A549 (cell line): Measurements from ENCODE around the gene PAIP2. TPM values are rescaled to one million over a fixed set of nuclear protein-coding genes. Genes with fewer than 3 reads are reported as not detected.
"Not testable (repeated sequence)": the region's sequence is repeated elsewhere in the genome, so short reads cannot be mapped to it uniquely, and the experiment has no call there.

Experiments
- ATAC-seq, 2 experiments: fragments of 200-7000 bp in 1 of 2; fragments of >200 bp in 1 of 2; cut with Nextera tagmentation in 1 of 2; cut with Tn5 transposase in 1 of 2; 3 replicates each; pipeline versions ENCODE4 v1.8.0 to v1.9.1; 2018 to 2020; ENCODE audit warnings: mild to moderate bottlenecking in 1 of 2, moderate library complexity in 1 of 2
- CTCF ChIA-PET: fragments of 300-600 bp; sonication (Branson Sonifier 250); formaldehyde crosslinking; extraction: SDS; loops from one replicate; lab custom pipeline; 2021; ENCODE audit warnings: antibody characterized with exemption, inconsistent platforms; lab: Yijun Ruan, JAX
- POLR2A ChIA-PET: fragments of 350-600 bp; formaldehyde crosslinking; extraction: SDS; loops from one replicate; lab custom pipeline; 2021; ENCODE audit warnings: antibody characterized with exemption, inconsistent platforms; lab: Yijun Ruan, JAX
- DNase-seq, 2 experiments: peaks; one replicate each; pipeline versions ENCODE4 v3.0.0 to v3.0.0-alpha.2; 2011 to 2016; ENCODE audit warnings: low read depth in 1 of 2, low spot score in 1 of 2
- FAIRE-seq: peaks from 2 replicates; lab custom pipeline; 2011; peaks lifted over from hg19 to GRCh38; lab: Jason Lieb, UNC
- H3K27ac ChIP-seq, 2 experiments: fragments of >200 bp; sonication (Bioruptor Twin); formaldehyde crosslinking; 3 replicates each; pipeline ENCODE4 v1.5.1; 2016 to 2017
- H3K4me1 ChIP-seq: fragments of >200 bp; sonication (Bioruptor Twin); formaldehyde crosslinking; 3 replicates; pipeline ENCODE4 v1.6.1; 2016
- H3K4me2 ChIP-seq: fragments of >200 bp; sonication (Bioruptor Twin); formaldehyde crosslinking; 3 replicates; pipeline ENCODE4 v1.6.1; 2016
- H3K4me3 ChIP-seq: fragments of >200 bp; sonication (Bioruptor Twin); formaldehyde crosslinking; 3 replicates; pipeline ENCODE4 v1.5.1; 2016
- H3K9me3 ChIP-seq: fragments of >200 bp; sonication (Bioruptor Twin); formaldehyde crosslinking; 3 replicates; pipeline ENCODE4 v1.6.1; 2016
- CEBPB ChIP-seq, 2 experiments: fragments of >200 bp in 1 of 2; sonication (Bioruptor Twin) in 1 of 2; formaldehyde crosslinking in 1 of 2; IDR thresholded peaks; 2 replicates each; pipeline ENCODE4 v1.6.1; 2012 to 2016
- CHD4 ChIP-seq: fragments of 200-600 bp; sonication (generic); IDR thresholded peaks from 2 replicates; pipeline ENCODE4 v1.6.1; 2016; ENCODE audit warnings: antibody characterized with exemption, mild to moderate bottlenecking, borderline replicate concordance
- EHF ChIP-seq: fragments of 250-450 bp; sonication (Bioruptor Pico); IDR thresholded peaks from 2 replicates; pipeline ENCODE4 v1.5.0; 2020; ENCODE audit warnings: mild to moderate bottlenecking
- FOSL2 ChIP-seq, 2 experiments: fragments of 450-650 bp in 1 of 2; fragments of >200 bp in 1 of 2; sonication (Bioruptor Twin) in 1 of 2; formaldehyde crosslinking; IDR thresholded peaks; 2 replicates each; pipeline versions ENCODE4 v1.5.0 to v1.6.1; 2016 to 2020; ENCODE audit warnings: mild to moderate bottlenecking in 1 of 2, moderate library complexity in 1 of 2
- GATA3 ChIP-seq: IDR thresholded peaks from 2 replicates; pipeline ENCODE4 v1.6.1; 2012; ENCODE audit warnings: borderline replicate concordance
- HOXB13 ChIP-seq: fragments of 250-450 bp; sonication (Bioruptor Pico); IDR thresholded peaks from 2 replicates; pipeline ENCODE4 v1.5.0; 2020; ENCODE audit warnings: low read depth, mild to moderate bottlenecking, moderate library complexity
- KDM5A ChIP-seq: fragments of 200-600 bp; sonication (generic); IDR thresholded peaks from 2 replicates; pipeline ENCODE4 v1.6.1; 2016; ENCODE audit warnings: antibody characterized with exemption, mild to moderate bottlenecking
- NR3C1 ChIP-seq: fragments of >200 bp; sonication (Bioruptor Twin); formaldehyde crosslinking; IDR thresholded peaks from 3 replicates; pipeline ENCODE4 v1.6.1; 2017
- POLR2AphosphoS2 ChIP-seq: conservative IDR thresholded peaks from 2 replicates; pipeline ENCODE4 v1.6.1; 2012; ENCODE audit warnings: low read length, improper control_type of control experiment, inconsistent platforms
- RAD21 ChIP-seq, 2 experiments: fragments of >200 bp in 1 of 2; sonication (Bioruptor Twin) in 1 of 2; formaldehyde crosslinking in 1 of 2; IDR thresholded peaks in 1 of 2; conservative IDR thresholded peaks in 1 of 2; 2 replicates in 1 of 2; 3 replicates in 1 of 2; pipeline ENCODE4 v1.6.1; 2012 to 2018; ENCODE audit warnings: inconsistent platforms in 1 of 2
- SREBF2 ChIP-seq: fragments of 450-650 bp; IDR thresholded peaks from 2 replicates; pipeline ENCODE4 v1.6.1; 2014; ENCODE audit warnings: mild to moderate bottlenecking, moderate library complexity
- ZC3H11A ChIP-seq: fragments of 450-650 bp; IDR thresholded peaks from 2 replicates; pipeline ENCODE4 v1.6.1; 2014; ENCODE audit warnings: antibody characterized with exemption, mild to moderate bottlenecking
- WGBS: methylation state at CpG from one replicate; pipeline ENCODE4 v1.1.6; 2017; ENCODE audit errors: missing lambda C conversion rate; 5-methylcytosine and 5-hydroxymethylcytosine counted together
- polyA plus RNA-seq, 4 experiments: library from polyadenylated mRNA; depleted of rRNA in 3 of 4; stranded (reverse); fragments of >200 nt; fragmentation: RNase III in 1 of 4; extraction: RNeasy Plus Mini Kit Qiagen cat#74134 plus additional on column Dnase treatment in 1 of 4; gene quantifications; 2 replicates in 3 of 4; 3 replicates in 1 of 4; pipeline ENCODE4 v1.2.3, GENCODE V29; 2011 to 2017
- TF ChIP-seq, protein P1 (sequence below): IDR thresholded peaks from 2 replicates; pipeline ENCODE4 v1.6.1; 2012
- TF ChIP-seq, protein P2 (sequence below): fragments of >200 bp; sonication (Bioruptor Twin); formaldehyde crosslinking; IDR thresholded peaks from 3 replicates; pipeline ENCODE4 v1.6.1; 2016
- TF ChIP-seq, protein P3 (sequence below): fragments of 150-350 bp; IDR thresholded peaks from 2 replicates; pipeline ENCODE4 v1.6.1; 2014; ENCODE audit warnings: low read depth, mild to moderate bottlenecking, low read length
- TF ChIP-seq, protein P4 (sequence below): fragments of 250-450 bp; sonication (Bioruptor Pico); IDR thresholded peaks from 2 replicates; pipeline ENCODE4 v1.5.0; 2021; ENCODE audit warnings: mild to moderate bottlenecking, moderate library complexity, borderline replicate concordance

The PAIP2 gene
- polyA plus RNA-seq, 2 of the 4 experiments (the other 2 are of a cell fraction): 109 to 128 TPM

DNA sequence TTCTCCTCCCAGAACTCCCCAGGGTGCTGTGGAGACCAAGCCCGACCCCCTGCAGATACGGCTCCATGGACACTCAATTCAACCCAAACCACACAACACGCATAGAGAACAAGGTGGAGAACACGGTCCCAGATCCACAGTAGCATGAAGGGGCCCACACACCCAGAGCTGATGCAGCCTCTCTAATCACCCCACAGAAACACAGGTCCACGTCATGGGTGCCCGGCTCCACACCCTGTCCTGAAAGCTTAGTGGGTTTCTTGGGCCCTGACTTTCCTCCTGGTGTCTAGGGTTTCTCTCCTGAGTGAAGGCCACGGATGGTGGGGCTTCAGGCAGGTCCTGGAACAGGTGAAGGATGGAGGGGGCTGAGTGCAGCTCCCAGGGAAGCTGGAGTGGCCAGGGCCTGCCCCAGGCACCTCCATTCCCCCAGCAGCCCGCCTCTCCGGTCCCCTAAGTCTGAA lies 43.0 kb downstream of the PAIP2 start:
- no peak for FAIRE-seq

DNA sequence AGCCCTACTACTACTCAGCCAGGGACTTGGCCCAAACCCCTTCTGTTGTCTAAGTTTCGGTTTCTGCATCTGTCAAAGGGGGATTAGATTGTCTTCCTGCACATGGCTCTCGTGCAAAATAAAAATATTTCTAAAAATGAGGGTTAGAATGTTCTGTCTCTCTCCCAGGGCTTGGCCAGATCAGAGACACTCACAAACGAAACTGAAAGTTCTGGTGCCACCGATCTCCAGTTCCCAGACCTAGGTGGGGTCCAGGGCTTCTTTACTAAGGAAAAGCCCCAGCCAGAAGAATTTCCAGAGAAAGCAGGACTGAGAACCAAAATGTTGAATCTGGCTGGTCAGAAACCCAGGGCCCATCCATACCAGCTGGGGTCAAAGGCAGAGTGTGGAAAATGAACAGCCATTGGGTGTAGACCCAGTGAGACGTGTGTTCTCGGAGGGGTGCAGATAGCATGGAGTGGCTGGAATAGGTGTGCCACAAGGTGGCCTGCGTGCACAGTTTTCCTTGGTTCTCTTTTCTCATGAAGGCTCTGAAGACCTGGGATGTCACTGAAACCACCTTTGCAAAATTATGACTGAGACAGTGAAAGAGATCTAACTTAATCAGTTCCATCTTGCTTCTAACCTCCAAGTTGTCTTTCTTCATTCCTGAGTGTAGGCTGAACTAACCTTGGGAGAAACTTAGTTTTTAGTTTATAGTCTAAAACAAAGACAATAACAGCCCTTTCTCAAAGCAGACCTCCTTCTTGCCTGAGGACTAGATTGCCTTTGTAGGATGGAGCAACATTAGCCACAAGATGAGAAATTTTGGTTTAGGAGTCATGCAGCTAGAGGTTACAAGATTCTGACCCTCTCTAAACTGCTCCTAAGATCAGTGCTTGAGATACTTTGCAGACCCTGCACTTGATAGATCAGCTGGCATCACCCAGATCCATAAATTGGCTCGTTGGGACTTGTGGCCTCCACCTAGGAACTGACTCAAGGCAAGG lies 43.7 kb downstream of the PAIP2 start:
- POLR2A ChIA-PET: interaction anchor here (1.0 kb wide), 1 partner anchor 18 kb away, joined by 3 read pairs; no protein-coding TSS in a partner anchor
- TF ChIP-seq ZC3H11A (no peak), NR3C1 (no peak), RAD21 (conservative IDR thresholded peaks at IDR 0.05 in 1 of 2, IDR thresholded peaks at IDR 0.05 in 1 of 2) (peak in 1 of 2 experiments; percentile 19; a peak in 1 of 5 replicates)
- TF ChIP-seq, all 56 proteins: peak for 1
- peaks cover 63% of the 10 kb centered on the region for H3K4me1 ChIP-seq
- 0 out of 3 replicates have a peak overlapping the region, but pooled peaks have one; percentile 14 for H3K4me2 ChIP-seq
- DNase-seq (no peak), FAIRE-seq (no peak), ATAC-seq (no peak)
- H3K27ac ChIP-seq: peak overlapping the region; percentile 87 to 91; a peak in 3 of 6 replicates
- CTCF ChIA-PET: interaction anchor here (1.6 kb wide), 1 partner anchor 11 kb away, joined by 3 read pairs; no protein-coding TSS in a partner anchor
- no peak overlapping the region for H3K4me3 ChIP-seq
- no peaks in the 10 kb centered on the region for H3K9me3 ChIP-seq
- WGBS: 78% methylated on average over 8 of the region's 8 CpGs

More for the DNA sequence above, 43.0 kb downstream of the PAIP2 start:
- no peak overlapping the region for H3K4me2 ChIP-seq
- H3K4me1 ChIP-seq: peaks cover 59% of the 10 kb centered on the region
- no peak overlapping the region for H3K4me3 ChIP-seq
- H3K27ac ChIP-seq: peak overlapping the region; percentile 87 to 91; a peak in 5 of 6 replicates
- 88% methylated on average over 7 of the region's 9 CpGs for WGBS
- TF ChIP-seq FOSL2 (IDR thresholded peaks at IDR 0.05) (no peak), FOSL2 (CRISPR knock-in tag; IDR thresholded peaks at IDR 0.05) (no peak), EHF (CRISPR knock-in tag) (no peak)
- CTCF ChIA-PET: no interaction called here
- POLR2A ChIA-PET: no interaction called here
- no peaks in the 10 kb centered on the region for H3K9me3 ChIP-seq
- no peak for ATAC-seq
- DNase-seq: no peak

DNA sequence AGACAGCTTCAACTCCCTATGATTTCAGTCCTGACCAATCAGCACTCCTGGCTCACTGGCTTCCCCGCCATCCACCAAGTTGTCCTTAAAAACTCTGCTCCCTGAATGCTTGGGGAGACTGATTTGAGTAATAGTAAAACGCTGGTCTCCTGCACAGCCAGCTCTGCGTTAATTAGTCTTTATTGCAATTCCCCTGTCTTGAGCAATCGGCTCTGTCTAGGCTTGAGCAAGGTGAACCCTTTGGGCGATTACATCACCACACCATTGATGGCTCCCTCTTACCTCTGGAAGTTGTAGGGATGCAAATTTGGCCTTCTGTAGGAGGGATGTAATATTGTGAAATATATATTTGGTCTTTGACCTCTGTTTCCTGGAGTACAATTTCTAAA lies 44.4 kb downstream of the PAIP2 start:
- TF ChIP-seq, protein P1, sequence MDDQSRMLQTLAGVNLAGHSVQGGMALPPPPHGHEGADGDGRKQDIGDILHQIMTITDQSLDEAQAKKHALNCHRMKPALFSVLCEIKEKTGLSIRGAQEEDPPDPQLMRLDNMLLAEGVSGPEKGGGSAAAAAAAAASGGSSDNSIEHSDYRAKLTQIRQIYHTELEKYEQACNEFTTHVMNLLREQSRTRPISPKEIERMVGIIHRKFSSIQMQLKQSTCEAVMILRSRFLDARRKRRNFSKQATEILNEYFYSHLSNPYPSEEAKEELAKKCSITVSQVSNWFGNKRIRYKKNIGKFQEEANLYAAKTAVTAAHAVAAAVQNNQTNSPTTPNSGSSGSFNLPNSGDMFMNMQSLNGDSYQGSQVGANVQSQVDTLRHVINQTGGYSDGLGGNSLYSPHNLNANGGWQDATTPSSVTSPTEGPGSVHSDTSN: no peak
- TF ChIP-seq CEBPB (IDR thresholded peaks at IDR 0.05): peak in 1 of 2 experiments; percentile 33; a peak in 1 of 4 replicates
- ChIA-PET POLR2A (interaction anchor here (1.0 kb wide), 1 partner anchor 19 kb away, joined by 3 read pairs; no protein-coding TSS in a partner anchor), CTCF (interaction anchor here (1.3 to 2.9 kb wide), 3 partner anchors 12 to 98 kb away, joined by 3 to 9 read pairs (median 3); partner anchors contain the start of gene PAIP2)
- 84% methylated on average over 5 of the region's 5 CpGs for WGBS
- FAIRE-seq: no peak
- peak overlapping the region in 1 of 2 experiments; percentile 52; a peak in 3 of 6 replicates for H3K27ac ChIP-seq
- H3K4me2 ChIP-seq: no peak overlapping the region
- peaks cover 70% of the 10 kb centered on the region for H3K4me1 ChIP-seq
- H3K9me3 ChIP-seq: no peaks in the 10 kb centered on the region
- DNase-seq: no peak
- no peak overlapping the region for H3K4me3 ChIP-seq
- ATAC-seq: no peak

DNA sequence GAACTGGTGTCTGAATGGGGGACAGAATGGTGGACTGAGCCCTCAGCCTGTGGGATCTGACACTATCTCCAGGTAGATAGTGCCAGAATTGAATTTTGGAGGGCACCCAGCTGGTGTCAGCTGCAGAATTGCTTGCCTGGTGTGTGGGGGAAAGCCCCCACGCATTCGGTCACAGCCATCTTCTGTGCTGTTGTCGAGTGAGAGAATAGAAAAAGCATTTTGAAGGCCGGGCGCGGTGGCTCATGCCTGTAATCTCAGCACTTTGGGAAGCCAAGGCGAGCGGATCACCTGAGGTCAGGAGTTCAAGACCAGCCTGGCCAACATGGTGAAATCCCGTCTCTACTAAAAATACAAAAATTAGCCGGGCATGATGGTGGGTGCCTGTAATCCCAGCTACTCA lies 45.3 kb downstream of the PAIP2 start:
- ATAC-seq, H3K4me2 ChIP-seq, FAIRE-seq, H3K27ac ChIP-seq, DNase-seq, H3K9me3 ChIP-seq, POLR2A ChIA-PET, H3K4me3 ChIP-seq: not testable (repeated sequence)
- 90% methylated on average over 10 of the region's 10 CpGs for WGBS
- H3K4me1 ChIP-seq: peaks cover 74% of the 10 kb centered on the region
- CTCF ChIA-PET: interaction anchor here (1.3 to 2.9 kb wide), 4 partner anchors 7 to 98 kb away, joined by 3 to 9 read pairs (median 3); partner anchors contain the start of gene PAIP2

DNA sequence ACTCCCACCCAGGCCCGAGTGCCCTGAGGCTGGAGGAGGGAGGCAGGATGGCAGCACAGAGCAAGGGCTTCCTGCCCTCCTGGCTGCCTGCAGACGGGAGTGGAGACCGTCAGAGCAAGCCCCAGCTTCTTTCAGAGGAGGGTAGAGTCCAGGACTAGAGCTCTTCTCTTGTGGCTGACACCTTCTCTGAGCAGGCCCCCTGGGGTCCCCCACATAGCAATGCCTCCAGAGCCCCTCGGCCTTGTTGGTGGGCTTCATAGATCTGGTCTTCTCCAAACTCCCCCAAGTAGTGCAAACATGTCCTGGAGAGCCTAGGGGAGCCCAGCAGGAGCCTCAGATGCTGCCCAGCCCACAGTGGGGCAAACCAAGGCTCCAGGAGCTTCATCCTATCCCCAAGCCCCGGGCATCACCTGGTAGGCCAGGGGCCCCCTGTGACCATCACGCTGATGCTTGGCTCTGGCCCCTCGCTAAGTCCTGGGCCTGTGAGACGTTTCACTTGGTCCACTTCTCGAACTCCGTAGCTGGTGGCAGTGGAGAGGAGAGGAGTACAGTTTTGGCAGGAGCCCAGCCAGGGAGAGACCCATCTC lies 46.0 kb downstream of the PAIP2 start:
- POLR2A ChIA-PET: interaction anchor here (1.0 kb wide), 1 partner anchor 14 kb away, joined by 3 read pairs; no protein-coding TSS in a partner anchor
- FAIRE-seq: no peak
- H3K27ac ChIP-seq: peak overlapping the region; percentile 70 to 87
- no peak for TF ChIP-seq POLR2AphosphoS2
- no peak for TF ChIP-seq SREBF2
- TF ChIP-seq HOXB13: no peak
- no peak for TF ChIP-seq GATA3
- TF ChIP-seq, protein P2, sequence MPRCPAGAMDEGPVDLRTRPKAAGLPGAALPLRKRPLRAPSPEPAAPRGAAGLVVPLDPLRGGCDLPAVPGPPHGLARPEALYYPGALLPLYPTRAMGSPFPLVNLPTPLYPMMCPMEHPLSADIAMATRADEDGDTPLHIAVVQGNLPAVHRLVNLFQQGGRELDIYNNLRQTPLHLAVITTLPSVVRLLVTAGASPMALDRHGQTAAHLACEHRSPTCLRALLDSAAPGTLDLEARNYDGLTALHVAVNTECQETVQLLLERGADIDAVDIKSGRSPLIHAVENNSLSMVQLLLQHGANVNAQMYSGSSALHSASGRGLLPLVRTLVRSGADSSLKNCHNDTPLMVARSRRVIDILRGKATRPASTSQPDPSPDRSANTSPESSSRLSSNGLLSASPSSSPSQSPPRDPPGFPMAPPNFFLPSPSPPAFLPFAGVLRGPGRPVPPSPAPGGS: no peak
- no peak for TF ChIP-seq NR3C1
- TF ChIP-seq, protein P3, sequence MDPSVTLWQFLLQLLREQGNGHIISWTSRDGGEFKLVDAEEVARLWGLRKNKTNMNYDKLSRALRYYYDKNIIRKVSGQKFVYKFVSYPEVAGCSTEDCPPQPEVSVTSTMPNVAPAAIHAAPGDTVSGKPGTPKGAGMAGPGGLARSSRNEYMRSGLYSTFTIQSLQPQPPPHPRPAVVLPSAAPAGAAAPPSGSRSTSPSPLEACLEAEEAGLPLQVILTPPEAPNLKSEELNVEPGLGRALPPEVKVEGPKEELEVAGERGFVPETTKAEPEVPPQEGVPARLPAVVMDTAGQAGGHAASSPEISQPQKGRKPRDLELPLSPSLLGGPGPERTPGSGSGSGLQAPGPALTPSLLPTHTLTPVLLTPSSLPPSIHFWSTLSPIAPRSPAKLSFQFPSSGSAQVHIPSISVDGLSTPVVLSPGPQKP: no peak
- no peak for TF ChIP-seq CHD4
- TF ChIP-seq, protein P4, sequence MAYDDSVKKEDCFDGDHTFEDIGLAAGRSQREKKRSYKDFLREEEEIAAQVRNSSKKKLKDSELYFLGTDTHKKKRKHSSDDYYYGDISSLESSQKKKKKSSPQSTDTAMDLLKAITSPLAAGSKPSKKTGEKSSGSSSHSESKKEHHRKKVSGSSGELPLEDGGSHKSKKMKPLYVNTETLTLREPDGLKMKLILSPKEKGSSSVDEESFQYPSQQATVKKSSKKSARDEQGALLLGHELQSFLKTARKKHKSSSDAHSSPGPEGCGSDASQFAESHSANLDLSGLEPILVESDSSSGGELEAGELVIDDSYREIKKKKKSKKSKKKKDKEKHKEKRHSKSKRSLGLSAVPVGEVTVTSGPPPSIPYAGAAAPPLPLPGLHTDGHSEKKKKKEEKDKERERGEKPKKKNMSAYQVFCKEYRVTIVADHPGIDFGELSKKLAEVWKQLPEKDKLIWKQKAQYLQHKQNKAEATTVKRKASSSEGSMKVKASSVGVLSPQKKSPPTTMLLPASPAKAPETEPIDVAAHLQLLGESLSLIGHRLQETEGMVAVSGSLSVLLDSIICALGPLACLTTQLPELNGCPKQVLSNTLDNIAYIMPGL: no peak
- no peak for TF ChIP-seq KDM5A

More for the DNA sequence above, 46.0 kb downstream of the PAIP2 start:
- H3K4me3 ChIP-seq: peak overlapping the region; percentile 28; the same call in 1 of the 3 replicates
- ATAC-seq: no peak
- peaks cover 67% of the 10 kb centered on the region for H3K4me1 ChIP-seq
- CTCF ChIA-PET: interaction anchor here (1.1 to 2.9 kb wide), 5 partner anchors 8 to 126 kb away, joined by 3 to 9 read pairs (median 3); partner anchors contain the start of gene PAIP2
- DNase-seq: no peak
- peak overlapping the region; percentile 80 for H3K4me2 ChIP-seq
- H3K9me3 ChIP-seq: no peaks in the 10 kb centered on the region
- 80% methylated on average over 10 of the region's 10 CpGs for whole genome bisulfite sequencing
